Skeletal muscle cell (primary cell): ENCODE data around the gene APLF.
A peak's percentile ranks its signal among the peaks of the same experiment; 100 is the strongest.
"Not testable (repeated sequence)": the region's sequence is repeated elsewhere in the genome, so short reads cannot be mapped to it uniquely, and the experiment has no call there.

Source experiments
- DNase-seq: peaks from one replicate; pipeline ENCODE4 v3.0.0-alpha.2; 2010; ENCODE audit warnings: low read depth
- H3K4me3 ChIP-seq: 2 replicates; pipeline ENCODE4 v1.5.1; 2011; ENCODE audit warnings: low read depth, mild to moderate bottlenecking, control low read depth, low read length, moderate library complexity

Gene APLF

GRCh38 chr2:68438455-68439303 is 28.7 kb upstream of the APLF start:
- DNase-seq = no peak
- no peak overlapping the region for H3K4me3 ChIP-seq

GRCh38 chr2:68441179-68441993 is 26.0 kb upstream of the APLF start:
- H3K4me3 ChIP-seq = no peak overlapping the region
- DNase-seq = peak; percentile 60

GRCh38 chr2:68441994-68442322 is 25.4 kb upstream of the APLF start:
- H3K4me3 ChIP-seq = no peak overlapping the region
- no peak for DNase-seq

GRCh38 chr2:68446425-68446824 is 21.0 kb upstream of the APLF start:
- not testable (repeated sequence) for H3K4me3 ChIP-seq, DNase-seq

GRCh38 chr2:68447118-68447517 is 20.3 kb upstream of the APLF start:
- H3K4me3 ChIP-seq = no peak overlapping the region
- DNase-seq = no peak

DNA sequence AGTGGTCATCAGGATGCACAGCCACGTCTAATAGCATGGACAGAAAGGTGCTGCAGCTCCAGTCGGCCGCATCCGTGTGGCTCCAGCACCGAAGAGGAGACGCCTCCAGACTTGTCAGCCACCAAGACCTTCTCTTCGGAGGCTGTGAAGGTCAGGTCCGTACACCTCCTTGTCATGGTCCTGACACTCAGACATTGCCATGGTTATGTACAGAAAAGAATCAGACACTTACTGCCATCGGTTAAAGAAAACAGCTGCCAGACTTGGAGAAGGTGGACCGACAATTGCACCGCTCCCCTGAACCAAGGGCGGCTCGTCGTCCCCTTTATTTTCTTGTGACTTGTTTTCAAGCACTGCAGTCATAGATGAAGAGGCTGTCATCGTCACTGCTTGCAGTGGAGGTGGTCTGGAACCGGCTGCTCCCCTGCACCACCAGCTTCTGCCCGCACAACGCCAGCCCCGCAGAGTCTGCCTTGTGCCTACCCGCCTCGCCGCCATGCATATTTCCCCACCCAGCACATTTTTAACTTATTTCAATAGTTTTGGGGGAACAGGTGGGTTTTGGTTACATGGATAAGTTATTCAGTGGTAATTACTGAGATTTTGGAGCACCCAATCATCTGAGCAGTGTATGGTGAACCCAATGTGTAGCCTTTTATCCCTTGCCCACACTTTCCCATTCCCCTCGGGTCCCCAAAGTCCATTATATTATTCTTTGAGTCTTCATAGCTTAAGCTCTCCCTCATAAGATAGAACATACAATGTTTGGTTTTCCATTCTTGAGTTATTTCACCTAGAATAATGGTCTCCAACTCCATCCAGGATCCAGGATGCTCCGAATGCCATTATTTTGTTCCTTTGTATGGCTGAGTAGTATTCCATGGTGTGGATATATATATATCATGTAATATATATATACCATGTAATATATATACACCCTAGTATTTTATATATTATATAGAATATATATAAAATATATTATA is 18.4 kb upstream of the APLF start:
- H3K4me3 ChIP-seq = no peak overlapping the region
- DNase-seq = no peak

GRCh38 chr2:68452158-68452900 is 15.1 kb upstream of the APLF start:
- H3K4me3 ChIP-seq = no peak overlapping the region
- no peak for DNase-seq

DNA sequence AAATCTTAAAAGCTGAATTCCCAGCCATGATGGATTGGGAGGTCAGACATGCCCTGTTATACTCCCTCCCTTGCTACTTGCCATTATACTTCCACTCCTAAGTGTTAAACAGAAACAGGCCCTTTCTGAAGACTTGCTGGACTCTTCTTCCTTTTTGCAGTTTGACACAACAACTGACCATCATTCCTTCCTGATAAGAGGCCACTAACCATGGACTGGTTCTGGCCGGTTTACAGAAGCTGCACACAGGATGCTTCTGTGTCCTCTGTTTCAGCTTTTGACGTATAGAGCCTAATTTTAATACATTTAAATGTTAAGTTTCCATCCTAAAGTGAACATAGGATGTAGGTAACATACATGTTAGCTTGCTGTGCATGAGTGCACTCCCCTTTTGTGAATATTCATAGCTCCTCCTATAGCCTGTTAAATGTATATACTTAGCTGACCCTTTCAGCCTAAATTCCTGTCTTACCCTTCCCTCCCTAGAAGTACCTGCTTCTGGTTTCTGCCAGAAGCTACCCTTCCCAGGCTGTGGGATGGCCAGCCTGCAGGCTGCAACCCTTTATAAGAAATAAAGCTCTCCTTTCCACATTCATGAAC is 13.5 kb upstream of the APLF start:
- no peak overlapping the region for H3K4me3 ChIP-seq
- DNase-seq = no peak

DNA sequence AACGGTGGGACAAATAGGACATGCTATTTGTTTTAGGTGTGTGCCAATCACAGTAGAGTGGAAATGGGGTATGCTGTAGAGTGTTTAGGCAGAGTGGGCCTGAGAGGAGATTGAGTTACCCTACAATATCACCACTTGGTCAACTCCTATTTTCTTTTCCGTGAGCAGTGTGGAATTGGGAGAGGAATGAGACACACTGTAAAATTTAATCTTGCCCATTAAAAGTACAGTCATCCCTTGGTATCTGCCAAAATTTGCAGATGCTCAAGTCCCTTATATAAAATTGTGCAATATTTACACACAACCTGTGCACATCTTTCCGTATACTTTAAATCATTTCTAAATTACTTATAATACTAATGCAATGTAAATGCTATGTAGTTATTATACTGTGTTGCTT is 12.7 kb upstream of the APLF start:
- H3K4me3 ChIP-seq = no peak overlapping the region
- no peak for DNase-seq

- DNase-seq = no peak
- H3K4me3 ChIP-seq = no peak overlapping the region
Measured at GRCh38 chr2:68456198-68456597, 11.2 kb upstream of the APLF start.

GRCh38 chr2:68458981-68459380 is 8.4 kb upstream of the APLF start:
- no peak for DNase-seq
- no peak overlapping the region for H3K4me3 ChIP-seq

- peak; percentile 9 for DNase-seq
- H3K4me3 ChIP-seq = no peak overlapping the region
Measured at GRCh38 chr2:68463287-68463877, 4.0 kb upstream of the APLF start.

DNA sequence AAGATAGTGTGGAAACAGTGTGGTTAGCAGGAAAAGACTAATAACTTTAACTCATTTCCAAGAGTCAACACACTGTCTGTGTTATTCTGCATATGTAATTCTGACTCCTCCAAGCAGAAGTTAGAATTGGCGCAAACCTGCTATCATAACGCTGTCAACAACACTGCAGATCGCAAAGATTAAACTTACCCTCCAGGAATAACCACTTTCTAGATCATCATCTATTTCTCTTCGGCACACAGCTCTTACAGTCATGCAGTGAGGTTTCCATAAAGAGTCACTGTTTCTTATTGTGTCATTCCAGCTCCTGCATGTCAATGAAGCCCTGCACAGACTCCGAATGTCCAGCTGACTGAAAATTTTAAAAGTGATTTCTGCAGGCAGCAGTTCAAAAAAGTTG is 2.7 kb upstream of the APLF start:
- no peak overlapping the region for H3K4me3 ChIP-seq
- DNase-seq = no peak

GRCh38 chr2:68465081-68465916 is 2.1 kb upstream of the APLF start:
- peak; percentile 11 for DNase-seq
- no peak overlapping the region for H3K4me3 ChIP-seq

DNA sequence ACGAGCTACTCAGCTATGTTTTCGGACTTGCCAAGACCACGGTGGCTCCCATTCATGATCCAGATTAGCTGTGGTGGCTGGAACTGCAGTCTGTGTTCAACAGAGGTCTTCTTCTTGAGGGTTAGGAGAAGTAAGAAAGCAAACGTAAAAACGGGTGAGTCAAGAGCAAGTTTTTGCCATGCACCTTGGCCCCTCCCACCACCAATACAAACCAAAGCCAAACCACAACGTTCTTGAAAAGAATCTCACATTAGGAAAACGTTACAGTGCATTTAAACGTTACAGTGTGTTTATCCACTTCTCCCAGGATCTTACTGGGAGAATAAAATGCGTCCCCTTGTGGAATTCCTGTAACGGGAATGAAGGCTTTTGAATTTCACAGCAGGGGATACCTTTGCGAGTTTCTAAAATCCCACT is 1.0 kb upstream of the APLF start:
- peak; percentile 30 for DNase-seq

DNA sequence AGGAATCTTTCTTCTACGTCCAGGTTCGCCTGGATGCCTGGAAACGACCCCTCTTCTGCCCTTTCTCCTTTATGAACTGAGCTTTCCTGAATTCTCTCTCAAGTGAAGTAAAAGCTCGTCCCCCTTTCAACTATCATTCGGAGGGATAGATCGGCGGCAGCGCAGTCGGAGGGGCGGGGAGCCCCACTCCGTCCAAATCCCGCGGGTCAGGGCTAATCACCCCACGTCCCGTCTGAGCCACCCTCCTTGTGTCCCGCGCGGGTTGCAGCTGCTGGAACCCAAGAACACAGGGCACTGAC is 658 bp upstream of the APLF start:
- DNase-seq = no peak
- H3K4me3 ChIP-seq = peak overlapping the region; percentile 95

More for the DNA sequence above, 1.0 kb upstream of the APLF start:
- H3K4me3 ChIP-seq = peak overlapping the region; percentile 95

GRCh38 chr2:68468801-68469200 is 1.4 kb downstream of the APLF start:
- H3K4me3 ChIP-seq = no peak overlapping the region
- no peak for DNase-seq

- no peak for DNase-seq
- H3K4me3 ChIP-seq = no peak overlapping the region
Measured at GRCh38 chr2:68469935-68470334, 2.5 kb downstream of the APLF start.
